ENCODE measurements around the gene NPVF. TPM values are rescaled to one million over a fixed set of nuclear protein-coding genes. Genes with fewer than 3 reads are reported as not detected.

NPVF gene, protein sequence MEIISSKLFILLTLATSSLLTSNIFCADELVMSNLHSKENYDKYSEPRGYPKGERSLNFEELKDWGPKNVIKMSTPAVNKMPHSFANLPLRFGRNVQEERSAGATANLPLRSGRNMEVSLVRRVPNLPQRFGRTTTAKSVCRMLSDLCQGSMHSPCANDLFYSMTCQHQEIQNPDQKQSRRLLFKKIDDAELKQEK
- not detected for total RNA-seq

DNA sequence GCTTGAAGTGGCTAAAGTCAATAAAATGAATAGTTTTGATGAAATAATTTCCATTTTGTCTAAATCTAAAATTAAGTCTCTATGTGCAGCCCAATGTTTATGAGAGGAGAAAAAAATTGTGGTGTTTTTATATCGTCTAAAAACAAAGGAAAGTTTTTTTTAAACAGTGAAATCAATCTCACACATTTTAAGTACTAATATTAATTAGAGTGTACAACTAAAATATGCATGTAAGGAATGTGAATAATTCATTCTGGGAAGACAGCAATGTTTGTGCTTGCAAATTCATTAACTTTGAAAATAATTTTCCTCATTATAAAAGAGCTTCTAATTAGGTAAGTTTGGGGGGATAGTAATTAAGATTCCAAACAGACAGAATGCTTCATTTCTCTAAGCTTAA is at the start of gene NPVF:
Gene NPVF (minus strand): TSS at position 101 of the 400 bp plus-strand sequence. CDS start 47 bp downstream, at position 54.
- DNase-seq (ENCODE audit: low spot score in 2 of 2): no peak
- TF ChIP-seq, protein P1, sequence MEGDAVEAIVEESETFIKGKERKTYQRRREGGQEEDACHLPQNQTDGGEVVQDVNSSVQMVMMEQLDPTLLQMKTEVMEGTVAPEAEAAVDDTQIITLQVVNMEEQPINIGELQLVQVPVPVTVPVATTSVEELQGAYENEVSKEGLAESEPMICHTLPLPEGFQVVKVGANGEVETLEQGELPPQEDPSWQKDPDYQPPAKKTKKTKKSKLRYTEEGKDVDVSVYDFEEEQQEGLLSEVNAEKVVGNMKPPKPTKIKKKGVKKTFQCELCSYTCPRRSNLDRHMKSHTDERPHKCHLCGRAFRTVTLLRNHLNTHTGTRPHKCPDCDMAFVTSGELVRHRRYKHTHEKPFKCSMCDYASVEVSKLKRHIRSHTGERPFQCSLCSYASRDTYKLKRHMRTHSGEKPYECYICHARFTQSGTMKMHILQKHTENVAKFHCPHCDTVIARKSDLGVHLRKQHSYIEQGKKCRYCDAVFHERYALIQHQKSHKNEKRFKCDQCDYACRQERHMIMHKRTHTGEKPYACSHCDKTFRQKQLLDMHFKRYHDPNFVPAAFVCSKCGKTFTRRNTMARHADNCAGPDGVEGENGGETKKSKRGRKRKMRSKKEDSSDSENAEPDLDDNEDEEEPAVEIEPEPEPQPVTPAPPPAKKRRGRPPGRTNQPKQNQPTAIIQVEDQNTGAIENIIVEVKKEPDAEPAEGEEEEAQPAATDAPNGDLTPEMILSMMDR (IDR thresholded peaks at IDR 0.05): no peak
- H3K4me3 ChIP-seq: no peak within 1 kb of the TSS
- WGBS: 64% methylated on average over 1 of the region's 1 CpG
- H3K4me1 ChIP-seq: no peaks in the 10 kb centered on the region
- H3K27me3 ChIP-seq: peaks cover 4% of the 10 kb centered on the region
- H3K9me3 ChIP-seq: no peaks in the 10 kb centered on the region
- H3K27ac ChIP-seq: no peak within 1 kb of the TSS
- no peaks in the 10 kb centered on the region for H3K36me3 ChIP-seq

DNA sequence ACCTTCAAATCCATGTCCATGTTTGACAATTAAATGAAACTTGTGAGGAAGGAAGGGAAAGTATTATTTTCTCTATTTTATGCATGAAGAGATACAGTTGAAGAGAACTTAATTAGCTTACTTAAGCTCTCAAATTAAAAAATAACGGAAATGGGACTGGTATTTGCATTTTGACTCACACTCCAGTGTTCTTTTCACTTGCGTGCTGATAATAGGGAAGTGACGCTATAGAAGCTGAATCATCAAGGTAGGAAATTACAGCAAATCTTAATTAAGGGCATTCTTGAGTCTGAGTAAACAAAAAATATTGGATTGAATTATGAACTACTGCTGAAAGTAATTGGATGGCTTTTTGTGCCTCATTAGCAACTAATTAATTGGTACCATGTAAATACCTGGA is 44.0 kb upstream of the NPVF start:
- Histone ChIP-seq H3K4me3 (no peak overlapping the region), H3K4me1 (no peaks in the 10 kb centered on the region), H3K9me3 (no peaks in the 10 kb centered on the region), H3K36me3 (no peaks in the 10 kb centered on the region), H3K27me3 (no peaks in the 10 kb centered on the region), H3K27ac (no peak overlapping the region)
- WGBS: 83% methylated on average over 3 of the region's 3 CpGs
- TF ChIP-seq POLR2A (IDR thresholded peaks at IDR 0.05) (no peak), POLR2AphosphoS5 (IDR thresholded peaks at IDR 0.05) (no peak)
- TF ChIP-seq, protein P1 (IDR thresholded peaks at IDR 0.05): no peak
- DNase-seq (ENCODE audit: low spot score in 2 of 2): no peak

DNA sequence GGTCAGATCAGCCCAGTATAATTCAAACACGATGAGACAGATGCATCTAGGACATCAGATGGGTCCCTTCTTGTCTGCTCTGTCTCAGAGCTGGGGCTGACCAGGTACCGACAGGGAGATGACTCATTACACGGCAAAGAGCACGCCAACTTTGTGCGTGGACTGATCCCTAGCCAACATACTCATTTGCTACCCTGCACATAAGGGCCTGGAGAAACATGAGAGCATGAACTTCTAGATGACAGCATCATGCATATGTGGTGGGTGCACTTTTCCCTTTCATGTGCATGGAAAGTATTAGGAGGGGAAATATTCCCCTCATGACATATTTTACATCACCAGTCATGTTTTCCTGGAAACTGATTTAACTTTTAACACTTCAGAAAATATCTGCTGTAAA is 35.1 kb upstream of the NPVF start:
- no peak for TF ChIP-seq POLR2A (IDR thresholded peaks at IDR 0.05)
- TF ChIP-seq POLR2AphosphoS5 (IDR thresholded peaks at IDR 0.05): no peak
- TF ChIP-seq EP300 (IDR thresholded peaks at IDR 0.05): no peak
- TF ChIP-seq, protein P1 (IDR thresholded peaks at IDR 0.05): no peak
- no peaks in the 10 kb centered on the region for H3K27me3 ChIP-seq
- H3K36me3 ChIP-seq: no peaks in the 10 kb centered on the region
- WGBS: 56% methylated on average over 4 of the region's 5 CpGs
- no peak overlapping the region for H3K4me3 ChIP-seq
- H3K9me3 ChIP-seq: no peaks in the 10 kb centered on the region
- H3K27ac ChIP-seq: no peak overlapping the region
- DNase-seq (ENCODE audit: low spot score in 2 of 2): no peak
- H3K4me1 ChIP-seq: peaks cover 25% of the 10 kb centered on the region

DNA sequence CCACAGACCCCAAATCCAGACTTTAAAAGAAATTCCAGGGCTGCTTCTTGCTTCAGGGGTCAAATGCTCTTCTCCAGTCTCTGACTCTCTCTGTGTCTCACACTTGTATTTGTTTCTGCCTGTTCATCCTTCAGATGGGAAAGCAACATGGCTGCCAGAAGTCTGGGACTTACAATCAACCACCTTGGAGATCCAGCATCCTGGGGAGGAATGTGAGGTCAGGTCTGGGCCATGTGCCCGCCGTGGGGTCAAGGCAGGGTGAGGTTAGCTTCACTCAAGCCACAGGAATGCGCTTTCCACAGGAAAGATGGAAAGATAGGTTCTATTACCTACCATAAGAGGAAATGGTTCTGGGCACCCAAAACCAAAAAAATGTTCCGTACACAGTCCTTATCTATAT is 34.3 kb upstream of the NPVF start:
- no peak overlapping the region for H3K27ac ChIP-seq
- no peak for DNase-seq (ENCODE audit: low spot score in 2 of 2)
- no peak overlapping the region for H3K4me3 ChIP-seq
- 82% methylated on average over 3 of the region's 4 CpGs for WGBS
- no peaks in the 10 kb centered on the region for H3K27me3 ChIP-seq
- peaks cover 25% of the 10 kb centered on the region for H3K4me1 ChIP-seq
- H3K9me3 ChIP-seq: no peaks in the 10 kb centered on the region
- H3K36me3 ChIP-seq: no peaks in the 10 kb centered on the region
- TF ChIP-seq POLR2AphosphoS5 (IDR thresholded peaks at IDR 0.05) (no peak), POLR2A (IDR thresholded peaks at IDR 0.05) (no peak), EP300 (IDR thresholded peaks at IDR 0.05) (no peak)
- TF ChIP-seq, protein P1 (IDR thresholded peaks at IDR 0.05): no peak

DNA sequence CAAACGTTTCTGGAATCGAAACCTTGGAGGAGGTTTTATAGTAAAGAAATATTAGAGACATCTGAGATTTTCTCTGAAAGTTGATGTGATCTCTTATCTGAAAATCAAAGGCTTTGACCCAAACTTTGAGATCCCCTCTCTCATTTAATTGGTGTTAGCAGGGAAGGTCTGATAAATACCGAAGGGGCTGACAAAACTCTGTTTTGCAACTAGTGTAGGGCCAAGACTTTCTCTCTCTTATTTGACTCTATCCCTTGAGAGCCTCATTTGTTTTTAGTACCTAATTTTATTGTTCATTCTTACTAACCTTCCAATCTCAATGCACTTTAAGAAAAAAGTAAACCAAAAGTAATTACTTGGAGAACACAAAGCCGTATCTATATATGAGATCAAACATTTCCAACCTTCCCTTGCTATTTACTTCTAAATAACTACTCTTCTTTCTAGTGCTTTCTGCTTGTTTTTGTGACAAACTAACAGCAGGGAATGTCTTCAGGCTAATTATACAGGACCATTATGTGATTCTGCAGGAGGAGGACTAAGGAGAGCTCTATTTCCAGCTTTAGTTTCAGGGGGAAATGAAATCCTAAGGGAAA is 33.4 kb upstream of the NPVF start:
- H3K4me3 ChIP-seq: no peak overlapping the region
- 44% methylated on average over 4 of the region's 4 CpGs for WGBS
- DNase-seq (ENCODE audit: low spot score in 2 of 2): no peak
- peaks cover 25% of the 10 kb centered on the region for H3K4me1 ChIP-seq
- no peaks in the 10 kb centered on the region for H3K27me3 ChIP-seq
- H3K36me3 ChIP-seq: no peaks in the 10 kb centered on the region
- H3K9me3 ChIP-seq: no peaks in the 10 kb centered on the region
- TF ChIP-seq, protein P1 (IDR thresholded peaks at IDR 0.05): no peak
- no peak for TF ChIP-seq POLR2A (IDR thresholded peaks at IDR 0.05)
- no peak for TF ChIP-seq POLR2AphosphoS5 (IDR thresholded peaks at IDR 0.05)
- TF ChIP-seq EP300 (IDR thresholded peaks at IDR 0.05): no peak
- H3K27ac ChIP-seq: no peak overlapping the region

All from suprapubic skin (tissue), 4 donors.